Breast epithelium (tissue), 4 donors: Measurements from ENCODE around the gene SOX8. TPM values are rescaled to one million over a fixed set of nuclear protein-coding genes. Genes with fewer than 3 reads are reported as not detected.

Source experiments
- DNase-seq, 2 donors: peaks; one replicate each; pipeline ENCODE4 v3.0.0-alpha.2; 2019; ENCODE audit warnings: low spot score in 2 of 2
- H3K27ac ChIP-seq, 2 donors: fragments of 200-600 bp; sonication (generic) in 1 of 2; one replicate each; pipeline ENCODE4 v1.5.1; 2016 to 2019; ENCODE audit warnings: mild to moderate bottlenecking in 1 of 2
- H3K27me3 ChIP-seq, 2 donors: fragments of 200-600 bp; sonication (generic) in 1 of 2; one replicate each; pipeline versions ENCODE4 v1.5.1 to v1.6.0; 2017 to 2019; ENCODE audit warnings: control low read depth in 1 of 2, mild to moderate bottlenecking in 1 of 2
- H3K36me3 ChIP-seq: fragments of 200-600 bp; one replicate; pipeline ENCODE4 v1.5.1; 2019
- H3K4me1 ChIP-seq, 2 donors: fragments of 200-600 bp; sonication (generic); one replicate each; pipeline ENCODE4 v1.5.1; 2016 to 2019; ENCODE audit warnings: control low read depth in 1 of 2
- H3K4me3 ChIP-seq, 3 donors: fragments of 200-600 bp; sonication (generic); 1 replicate in 2 of 3; 2 replicates in 1 of 3; pipeline ENCODE4 v1.5.1; 2016 to 2019; ENCODE audit warnings: mild to moderate bottlenecking in 3 of 3, moderate library complexity in 2 of 3
- H3K9me3 ChIP-seq, 2 donors: fragments of 200-600 bp; sonication (generic) in 1 of 2; one replicate each; pipeline ENCODE4 v1.5.1; 2016 to 2019; ENCODE audit warnings: control low read depth in 1 of 2
- POLR2A ChIP-seq: fragments of 450-650 bp; IDR thresholded peaks from one replicate; pipeline ENCODE4 v1.6.1; 2016; ENCODE audit warnings: antibody characterized with exemption, mild to moderate bottlenecking, moderate library complexity
- POLR2AphosphoS5 ChIP-seq, 3 donors: sonication (generic); formaldehyde crosslinking; IDR thresholded peaks; one replicate each; pipeline ENCODE4 v1.6.1; 2017; ENCODE audit warnings: antibody characterized with exemption in 3 of 3
- intact Hi-C: fragments of 100-400 bp; cut with DNase I; formaldehyde crosslinking; loops from one replicate; pipeline ENCODE4 v1.15.1; 2023; ENCODE audit warnings: low total_unique reads
- total RNA-seq, 3 donors: library from RNA; depleted of rRNA; stranded (reverse); fragments of >200 nt; gene quantifications; one replicate each; pipeline ENCODE4 v1.1.0, GENCODE V29; 2016
- TF ChIP-seq, protein P1 (sequence below), 3 donors: fragments of 450-650 bp; IDR thresholded peaks; one replicate each; pipeline ENCODE4 v1.5.1; 2016 to 2017; ENCODE audit warnings: antibody characterized with exemption in 3 of 3, mild to moderate bottlenecking in 3 of 3, moderate library complexity in 3 of 3

The SOX8 gene
- total RNA-seq, 3 donors from 2014 or later = 0.32 to 6.6 (median 1.3) TPM

DNA sequence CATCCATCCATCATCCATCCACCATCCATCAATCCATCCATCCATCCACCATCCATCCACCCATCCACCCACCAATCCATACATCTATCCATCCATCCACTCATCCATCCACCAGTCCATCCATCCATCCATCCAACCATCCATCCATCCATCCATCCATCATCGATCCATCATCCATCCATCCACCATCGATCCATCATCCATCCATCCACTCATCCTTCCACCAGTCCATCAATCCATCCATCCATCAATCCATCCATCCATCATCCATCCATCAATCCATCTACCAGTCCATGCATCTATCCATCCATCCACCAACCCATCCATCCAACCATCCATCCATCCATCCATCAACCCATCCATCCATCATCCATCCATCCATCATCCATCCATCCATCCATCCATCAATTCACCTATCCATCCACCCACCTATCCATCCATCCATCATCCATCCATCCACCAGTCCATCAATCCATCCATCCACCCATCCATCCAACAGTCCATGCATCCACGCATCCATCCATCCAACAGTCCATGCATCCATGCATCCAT, 51.6 kb downstream of the SOX8 start:
- H3K4me1 ChIP-seq = no peaks in the 10 kb centered on the region
- H3K27me3 ChIP-seq = peaks cover 2 to 75% of the 10 kb centered on the region in 2 donors
- no peak overlapping the region for H3K4me3 ChIP-seq
- H3K9me3 ChIP-seq = no peaks in the 10 kb centered on the region
- no peak for DNase-seq
- H3K36me3 ChIP-seq = no peaks in the 10 kb centered on the region
- intact Hi-C loops = no loop called here
- no peak for TF ChIP-seq POLR2AphosphoS5 (IDR thresholded peaks at IDR 0.05)
- no peak overlapping the region for H3K27ac ChIP-seq

GRCh38 chr16:1034230-1035065, 52.9 kb downstream of the SOX8 start:
- Histone ChIP-seq H3K36me3 (no peaks in the 10 kb centered on the region), H3K27me3 (peaks cover 2 to 76% of the 10 kb centered on the region in 2 donors), H3K27ac (no peak overlapping the region), H3K4me1 (no peaks in the 10 kb centered on the region), H3K4me3 (no peak overlapping the region), H3K9me3 (no peaks in the 10 kb centered on the region)
- DNase-seq = no peak
- intact Hi-C loops = no loop called here
- TF ChIP-seq POLR2A = no peak
- TF ChIP-seq POLR2AphosphoS5 (IDR thresholded peaks at IDR 0.05) = no peak
- TF ChIP-seq, protein P1, sequence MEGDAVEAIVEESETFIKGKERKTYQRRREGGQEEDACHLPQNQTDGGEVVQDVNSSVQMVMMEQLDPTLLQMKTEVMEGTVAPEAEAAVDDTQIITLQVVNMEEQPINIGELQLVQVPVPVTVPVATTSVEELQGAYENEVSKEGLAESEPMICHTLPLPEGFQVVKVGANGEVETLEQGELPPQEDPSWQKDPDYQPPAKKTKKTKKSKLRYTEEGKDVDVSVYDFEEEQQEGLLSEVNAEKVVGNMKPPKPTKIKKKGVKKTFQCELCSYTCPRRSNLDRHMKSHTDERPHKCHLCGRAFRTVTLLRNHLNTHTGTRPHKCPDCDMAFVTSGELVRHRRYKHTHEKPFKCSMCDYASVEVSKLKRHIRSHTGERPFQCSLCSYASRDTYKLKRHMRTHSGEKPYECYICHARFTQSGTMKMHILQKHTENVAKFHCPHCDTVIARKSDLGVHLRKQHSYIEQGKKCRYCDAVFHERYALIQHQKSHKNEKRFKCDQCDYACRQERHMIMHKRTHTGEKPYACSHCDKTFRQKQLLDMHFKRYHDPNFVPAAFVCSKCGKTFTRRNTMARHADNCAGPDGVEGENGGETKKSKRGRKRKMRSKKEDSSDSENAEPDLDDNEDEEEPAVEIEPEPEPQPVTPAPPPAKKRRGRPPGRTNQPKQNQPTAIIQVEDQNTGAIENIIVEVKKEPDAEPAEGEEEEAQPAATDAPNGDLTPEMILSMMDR (IDR thresholded peaks at IDR 0.05) = no peak

GRCh38 chr16:1035066-1035415, 53.5 kb downstream of the SOX8 start:
- H3K4me1 ChIP-seq = no peaks in the 10 kb centered on the region
- no peaks in the 10 kb centered on the region for H3K9me3 ChIP-seq
- peaks cover 2 to 77% of the 10 kb centered on the region in 2 donors for H3K27me3 ChIP-seq
- no peak overlapping the region for H3K27ac ChIP-seq
- intact Hi-C loops = no loop called here
- no peak for TF ChIP-seq POLR2AphosphoS5 (IDR thresholded peaks at IDR 0.05)
- no peak for TF ChIP-seq POLR2A
- no peak overlapping the region for H3K4me3 ChIP-seq
- no peaks in the 10 kb centered on the region for H3K36me3 ChIP-seq
- no peak for DNase-seq

DNA sequence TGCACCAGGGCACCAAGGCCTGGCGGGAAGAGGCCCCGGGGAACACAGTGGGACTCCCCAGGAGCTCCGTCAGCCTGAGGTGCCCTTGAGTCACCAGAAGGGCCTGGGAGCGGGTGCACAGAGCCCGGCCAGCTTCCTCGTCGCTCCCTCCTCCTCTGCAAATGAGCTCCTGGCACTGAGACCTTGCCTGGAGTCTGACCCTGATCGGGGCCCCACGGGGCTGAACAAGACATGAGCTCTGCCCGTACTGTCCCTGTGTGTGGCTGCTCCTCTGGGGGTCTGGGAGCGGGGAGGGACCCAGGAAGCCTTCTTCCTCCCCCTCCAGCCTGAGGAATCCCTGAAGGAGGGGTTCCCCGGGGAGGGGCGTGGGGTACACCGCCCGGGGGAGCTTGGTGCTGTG, 54.6 kb downstream of the SOX8 start:
- Histone ChIP-seq H3K4me1 (no peaks in the 10 kb centered on the region), H3K36me3 (no peaks in the 10 kb centered on the region), H3K27me3 (peaks cover 2 to 71% of the 10 kb centered on the region in 2 donors), H3K4me3 (no peak overlapping the region), H3K27ac (no peak overlapping the region), H3K9me3 (no peaks in the 10 kb centered on the region)
- intact Hi-C loops = no loop called here
- DNase-seq = no peak
- TF ChIP-seq POLR2AphosphoS5 (IDR thresholded peaks at IDR 0.05) (no peak), POLR2A (no peak)
- TF ChIP-seq, protein P1 (IDR thresholded peaks at IDR 0.05) = no peak

Other genes with a start within 250 kb of the SOX8 start
- gene CIAO3, start 240.8 kb upstream of the SOX8 start, total RNA-seq = 10 to 100 TPM; 23.0 to 43.2 (median 41.6) TPM
- gene MSLN, start 221.0 kb upstream of the SOX8 start, total RNA-seq = 10 to 100 TPM in 1 of 3 donors, not detected in 2; 49.2 TPM
- 10 to 100 TPM; 13.1 to 18.4 (median 16.1) TPM for gene RPUSD1, start 193.4 kb upstream of the SOX8 start, total RNA-seq
- gene CHTF18, start 193.2 kb upstream of the SOX8 start, total RNA-seq = 10 to 100 TPM; 12.6 to 15.5 (median 13.1) TPM
- not detected for gene GNG13, start 181.0 kb upstream of the SOX8 start, total RNA-seq
- 10 to 100 TPM; 14.1 to 26.4 (median 21.4) TPM for gene LMF1, start 10.8 kb upstream of the SOX8 start, total RNA-seq
- not detected for gene SSTR5, start 91.0 kb downstream of the SOX8 start, total RNA-seq
- not detected for gene C1QTNF8, start 114.5 kb downstream of the SOX8 start, total RNA-seq
- gene CACNA1H, start 171.3 kb downstream of the SOX8 start, total RNA-seq = 1 to 10 TPM; 1.6 to 2.5 (median 2.2) TPM
- 1 to 10 TPM in 1 of 3 donors, under 1 TPM in 1, not detected in 1; 0.73 to 1.8 TPM for gene TPSG1, start 243.5 kb downstream of the SOX8 start, total RNA-seq
- gene TPSB2, start 248.4 kb downstream of the SOX8 start, total RNA-seq = 100 to 1,000 TPM in 1 of 3 donors, 10 to 100 TPM in 1, 1 to 10 TPM in 1; 5.6 to 195 (median 22.4) TPM